Esophagus muscularis mucosa (tissue), 2 donors: ENCODE data around the gene STX18.
"Not testable (repeated sequence)": the region's sequence is repeated elsewhere in the genome, so short reads cannot be mapped to it uniquely, and the experiment has no call there.

Experiments used
- POLR2A ChIP-seq: fragments of 450-650 bp; IDR thresholded peaks from one replicate; pipeline ENCODE4 v1.6.1; 2017; ENCODE audit warnings: antibody characterized with exemption, moderate library complexity, mild to moderate bottlenecking, low read depth
- POLR2AphosphoS5 ChIP-seq, 2 donors: sonication (generic); formaldehyde crosslinking; IDR thresholded peaks; one replicate each; pipeline ENCODE4 v1.6.1; 2017; ENCODE audit warnings: antibody characterized with exemption in 2 of 2

GRCh38 chr4:4569861-4570260, 28.0 kb upstream of the STX18 start:
- TF ChIP-seq POLR2AphosphoS5 (IDR thresholded peaks at IDR 0.05); POLR2A: not testable (repeated sequence)
